GM23338 (cell line): ENCODE data around the gene DEPDC1. TPM values are rescaled to one million over a fixed set of nuclear protein-coding genes. Genes with fewer than 3 reads are reported as not detected.
"Not testable (repeated sequence)": the region's sequence is repeated elsewhere in the genome, so short reads cannot be mapped to it uniquely, and the experiment has no call there.

ENCODE experiments used
- ATAC-seq: fragments of 200-7000 bp; cut with Tn5 transposase; 3 replicates; pipeline ENCODE4 v1.9.1; 2020
- DNase-seq: peaks from one replicate; pipeline ENCODE4 v3.0.0-alpha.2; 2015; ENCODE audit warnings: low spot score
- H2AFZ ChIP-seq: fragments of 200-600 bp; sonication (generic); 2 replicates; pipeline ENCODE4 v1.8.0; 2016; ENCODE audit warnings: antibody characterized with exemption, mild to moderate bottlenecking, moderate library complexity
- H3F3A ChIP-seq: fragments of 200-600 bp; sonication (generic); replicated peaks from 2 replicates; pipeline ENCODE4 v1.8.0; 2017; ENCODE audit warnings: antibody characterized with exemption, mixed run types, low read depth
- H3K27ac ChIP-seq: fragments of 200-600 bp; sonication (generic); 2 replicates; pipeline ENCODE4 v1.6.1; 2016; ENCODE audit warnings: low read depth
- H3K27me3 ChIP-seq: fragments of 200-600 bp; sonication (generic); 2 replicates; pipeline ENCODE4 v1.8.0; 2016; ENCODE audit warnings: mild to moderate bottlenecking, mixed run types, moderate library complexity; ENCODE audit not compliant: insufficient read depth
- H3K36me3 ChIP-seq: fragments of 200-600 bp; sonication (generic); 2 replicates; pipeline ENCODE4 v1.8.0; 2016; ENCODE audit warnings: mild to moderate bottlenecking; ENCODE audit not compliant: insufficient read depth
- H3K4me1 ChIP-seq: fragments of 200-600 bp; sonication (generic); 2 replicates; pipeline ENCODE4 v1.8.0; 2016; ENCODE audit warnings: mild to moderate bottlenecking, moderate library complexity; ENCODE audit not compliant: insufficient read depth
- H3K4me2 ChIP-seq: fragments of 200-600 bp; sonication (generic); 2 replicates; pipeline ENCODE4 v1.7.1; 2017; ENCODE audit warnings: mixed run types
- H3K4me3 ChIP-seq: fragments of 200-600 bp; sonication (generic); 2 replicates; pipeline ENCODE4 v1.6.1; 2016; ENCODE audit warnings: mixed run types
- H3K79me2 ChIP-seq: fragments of 200-600 bp; sonication (generic); replicated peaks from 2 replicates; pipeline ENCODE4 v1.8.0; 2017; ENCODE audit warnings: mild to moderate bottlenecking; ENCODE audit not compliant: insufficient read depth
- H3K9me2 ChIP-seq: fragments of 200-600 bp; sonication (generic); 2 replicates; pipeline ENCODE4 v1.8.0; 2017; ENCODE audit not compliant: insufficient read depth
- H4K20me1 ChIP-seq: fragments of 200-600 bp; sonication (generic); replicated peaks from 2 replicates; pipeline ENCODE4 v1.8.0; 2017; ENCODE audit warnings: mild to moderate bottlenecking; ENCODE audit not compliant: insufficient read depth
- H3K27ac Mint-ChIP-seq: 2 replicates; pipeline ENCODE4 v1.8.0; 2020; ENCODE audit warnings: inconsistent platforms, mild to moderate bottlenecking, moderate library complexity, mixed read lengths
- H3K27me3 Mint-ChIP-seq: 3 replicates; pipeline ENCODE4 v1.8.0; 2022; ENCODE audit warnings: low read depth, mild to moderate bottlenecking, moderate library complexity, mixed read lengths, inconsistent platforms; ENCODE audit not compliant: insufficient read depth, poor library complexity
- H3K36me3 Mint-ChIP-seq: 3 replicates; pipeline ENCODE4 v1.8.0; 2021; ENCODE audit warnings: low read depth, mild to moderate bottlenecking, inconsistent platforms, moderate library complexity, mixed read lengths
- H3K4me1 Mint-ChIP-seq: 3 replicates; pipeline ENCODE4 v1.8.0; 2020; ENCODE audit warnings: mild to moderate bottlenecking, inconsistent platforms, mixed read lengths
- H3K4me3 Mint-ChIP-seq: 3 replicates; pipeline ENCODE4 v1.8.0; 2021; ENCODE audit warnings: moderate library complexity, mild to moderate bottlenecking, inconsistent platforms, mixed read lengths
- H3K9me3 Mint-ChIP-seq: 3 replicates; pipeline ENCODE4 v1.8.0; 2020; ENCODE audit warnings: moderate library complexity, mild to moderate bottlenecking, inconsistent platforms, mixed read lengths
- CREB1 ChIP-seq: fragments of 250-450 bp; sonication (Bioruptor Pico); IDR thresholded peaks from 2 replicates; pipeline ENCODE4 v1.5.0; 2020; ENCODE audit warnings: low read depth, mild to moderate bottlenecking, moderate library complexity
- CTCF ChIP-seq, 2 experiments: fragments of 200-600 bp in 1 of 2; sonication (generic) in 1 of 2; conservative IDR thresholded peaks; 2 replicates each; pipeline versions ENCODE4 v1.5.1 to v1.6.1; 2016 to 2017; ENCODE audit warnings: antibody characterized with exemption in 2 of 2, low read depth in 2 of 2, mild to moderate bottlenecking in 2 of 2, moderate library complexity in 1 of 2
- ETS1 ChIP-seq: IDR thresholded peaks from 2 replicates; pipeline ENCODE4 v1.6.1; 2016; ENCODE audit warnings: antibody characterized with exemption
- JUNB ChIP-seq: IDR thresholded peaks from one replicate; pipeline ENCODE4 v1.6.1; 2016; ENCODE audit warnings: antibody characterized with exemption; ENCODE audit not compliant: unreplicated experiment
- POLR2AphosphoS5 ChIP-seq: IDR thresholded peaks from 2 replicates; pipeline ENCODE4 v1.6.1; 2016; ENCODE audit warnings: antibody characterized with exemption, low read depth
- STAT1 ChIP-seq: IDR thresholded peaks from one replicate; pipeline ENCODE4 v1.6.1; 2016; ENCODE audit warnings: antibody characterized with exemption; ENCODE audit not compliant: unreplicated experiment
- ZNF462 ChIP-seq: fragments of 250-450 bp; sonication (Bioruptor Pico); IDR thresholded peaks from 2 replicates; pipeline ENCODE4 v1.5.0; 2020; ENCODE audit warnings: mild to moderate bottlenecking, moderate library complexity
- polyA plus RNA-seq: library from polyadenylated mRNA; unstranded; fragments of >200 nt; fragmentation: Nextera tagmentation; extraction: Ambion mirVana; gene quantifications from 2 replicates; pipeline ENCODE4 v1.2.1, GENCODE V29; 2016
- total RNA-seq: library from RNA; depleted of rRNA; stranded (reverse); fragments of >200 nt; shearing (Covaris generic); gene quantifications from 2 replicates; pipeline ENCODE4 v1.2.3, GENCODE V29; 2014

The DEPDC1 gene
- total and polyA plus RNA-seq, 2 experiments from 2014 or later = 30.0 to 42.9 TPM

GRCh38 chr1:68492255-68492654 is 4.6 kb downstream of the DEPDC1 start:
- DNase-seq, H3K27ac Mint-ChIP-seq, H3K9me3 Mint-ChIP-seq, H3K9me2 ChIP-seq, H3K27me3 ChIP-seq, H3K4me3 ChIP-seq, H3K4me1 ChIP-seq, H2AFZ ChIP-seq, H3K27ac ChIP-seq, H4K20me1 ChIP-seq, H3K4me2 ChIP-seq, H3K4me3 Mint-ChIP-seq, H3F3A ChIP-seq, H3K27me3 Mint-ChIP-seq, ATAC-seq: not testable (repeated sequence)
- Mint-ChIP-seq H3K4me1 (peaks cover 18% of the 10 kb centered on the region), H3K36me3 (peaks cover 48% of the 10 kb centered on the region)
- Histone ChIP-seq H3K36me3 (peaks cover 40% of the 10 kb centered on the region), H3K79me2 (peaks cover 65% of the 10 kb centered on the region)

GRCh38 chr1:68490046-68490651 is 6.7 kb downstream of the DEPDC1 start:
- Histone ChIP-seq H3K27me3 (no peaks in the 10 kb centered on the region), H3K36me3 (peaks cover 55% of the 10 kb centered on the region), H3K4me1 (no peaks in the 10 kb centered on the region), H3K79me2 (peaks cover 53% of the 10 kb centered on the region), H3K9me2 (no peaks in the 10 kb centered on the region), H3K4me2 (no peak overlapping the region), H2AFZ (no peak overlapping the region), H3K27ac (no peak overlapping the region), H4K20me1 (no peaks in the 10 kb centered on the region), H3F3A (no peaks in the 10 kb centered on the region), H3K4me3 (no peak overlapping the region)
- ATAC-seq (no peak), DNase-seq (no peak)
- no peaks in the 10 kb centered on the region for H3K27me3 Mint-ChIP-seq
- H3K4me1 Mint-ChIP-seq = peaks cover 9% of the 10 kb centered on the region
- no peak overlapping the region for H3K4me3 Mint-ChIP-seq
- no peaks in the 10 kb centered on the region for H3K9me3 Mint-ChIP-seq
- no peak for TF ChIP-seq JUNB
- no peak for TF ChIP-seq CREB1 (CRISPR knock-in tag)
- peaks cover 63% of the 10 kb centered on the region for H3K36me3 Mint-ChIP-seq
- H3K27ac Mint-ChIP-seq = no peak overlapping the region

- Histone ChIP-seq H3K27ac (no peak overlapping the region), H3K36me3 (peaks cover 78% of the 10 kb centered on the region), H2AFZ (no peak overlapping the region), H3K79me2 (peaks cover 8% of the 10 kb centered on the region), H3K4me1 (no peaks in the 10 kb centered on the region), H3K4me3 (no peak overlapping the region), H3K9me2 (no peaks in the 10 kb centered on the region), H3K27me3 (no peaks in the 10 kb centered on the region), H3F3A (no peaks in the 10 kb centered on the region), H3K4me2 (no peak overlapping the region), H4K20me1 (no peaks in the 10 kb centered on the region)
- Mint-ChIP-seq H3K36me3 (peaks cover 65% of the 10 kb centered on the region), H3K27ac (no peak overlapping the region), H3K27me3 (no peaks in the 10 kb centered on the region), H3K4me3 (no peak overlapping the region), H3K9me3 (no peaks in the 10 kb centered on the region), H3K4me1 (no peaks in the 10 kb centered on the region; the same call in 1 of the 3 replicates)
- ATAC-seq (no peak), DNase-seq (no peak)
- TF ChIP-seq ETS1 (no peak), ZNF462 (CRISPR knock-in tag) (no peak), CREB1 (CRISPR knock-in tag) (no peak), STAT1 (no peak), CTCF (conservative IDR thresholded peaks at IDR 0.05; ENCODE audit: low read depth in 2 of 2) (no peak), POLR2AphosphoS5 (no peak)
Observed at GRCh38 chr1:68485431-68486022, 11.4 kb downstream of the DEPDC1 start.
